OCI-LY1 (cell line): ENCODE data around the gene TRIM29.

Source experiments
- H2AFZ ChIP-seq: fragments of 200-600 bp; sonication (generic), shearing (Covaris generic); 2 replicates; pipeline ENCODE4 v1.6.0; 2014; ENCODE audit warnings: antibody characterized with exemption, mild to moderate bottlenecking, low read length
- H3F3A ChIP-seq: fragments of 200-600 bp; sonication (generic), shearing (Covaris generic); 2 replicates; pipeline ENCODE4 v1.6.0; 2014; ENCODE audit warnings: mild to moderate bottlenecking, antibody characterized with exemption, low read length, moderate library complexity; ENCODE audit not compliant: insufficient read depth
- H3K27ac ChIP-seq: fragments of 200-600 bp; sonication (generic); 2 replicates; pipeline ENCODE4 v1.5.1; 2014; ENCODE audit warnings: low read length, mixed run types, mild to moderate bottlenecking, low read depth; ENCODE audit not compliant: poor library complexity, severe bottlenecking
- H3K27me3 ChIP-seq: fragments of 200-600 bp; sonication (generic); 2 replicates; pipeline ENCODE4 v1.6.0; 2014; ENCODE audit warnings: antibody characterized with exemption, mild to moderate bottlenecking, low read length, moderate library complexity; ENCODE audit not compliant: insufficient read depth
- H3K36me3 ChIP-seq: fragments of 200-600 bp; sonication (generic); 2 replicates; pipeline ENCODE4 v1.6.1; 2014; ENCODE audit warnings: mild to moderate bottlenecking, antibody characterized with exemption, low read length, moderate library complexity, mixed read lengths; ENCODE audit not compliant: insufficient read depth
- H3K4me1 ChIP-seq: fragments of 200-600 bp; sonication (generic); 2 replicates; pipeline ENCODE4 v1.5.1; 2014; ENCODE audit warnings: mild to moderate bottlenecking, low read length, moderate library complexity; ENCODE audit not compliant: insufficient read depth, severe bottlenecking
- H3K4me2 ChIP-seq: fragments of 200-600 bp; sonication (generic), shearing (Covaris generic); 2 replicates; pipeline ENCODE4 v1.6.1; 2014; ENCODE audit warnings: low read length
- H3K4me3 ChIP-seq: fragments of 200-600 bp; sonication (generic); 2 replicates; pipeline ENCODE4 v1.5.1; 2014; ENCODE audit warnings: low read length, low read depth, mild to moderate bottlenecking, mixed read lengths; ENCODE audit not compliant: poor library complexity, severe bottlenecking
- H3K79me2 ChIP-seq: fragments of 200-600 bp; shearing (Covaris generic); 2 replicates; pipeline ENCODE4 v1.6.1; 2016; ENCODE audit warnings: mixed run types, low read length, mixed read lengths; ENCODE audit not compliant: insufficient read depth
- H3K9ac ChIP-seq: fragments of 200-600 bp; sonication (generic), shearing (Covaris generic); 2 replicates; pipeline ENCODE4 v1.6.1; 2014; ENCODE audit warnings: mild to moderate bottlenecking, low read length, mixed read lengths
- H3K9me2 ChIP-seq: fragments of 200-600 bp; sonication (generic), shearing (Covaris generic); 2 replicates; pipeline ENCODE4 v1.6.1; 2014; ENCODE audit warnings: low read depth, mild to moderate bottlenecking, low read length, mixed read lengths
- H3K9me3 ChIP-seq: fragments of 200-600 bp; shearing (Covaris generic); 2 replicates; pipeline ENCODE4 v1.6.1; 2014; ENCODE audit warnings: low read length, mixed read lengths
- H4K20me1 ChIP-seq: fragments of 200-600 bp; sonication (generic), shearing (Covaris generic); 2 replicates; pipeline ENCODE4 v1.6.0; 2016; ENCODE audit warnings: mild to moderate bottlenecking, low read length; ENCODE audit not compliant: insufficient read depth
- CTCF ChIP-seq: fragments of 200-600 bp; sonication (generic), shearing (Covaris generic); IDR thresholded peaks from 2 replicates; pipeline ENCODE4 v1.5.1; 2017; ENCODE audit warnings: mild to moderate bottlenecking, antibody characterized with exemption, low read length, moderate library complexity, mixed read lengths
- EZH2 ChIP-seq: fragments of 200-600 bp; sonication (generic), shearing (Covaris generic); IDR thresholded peaks from 2 replicates; pipeline ENCODE4 v1.8.0; 2017; ENCODE audit warnings: borderline replicate concordance, mixed run types, mild to moderate bottlenecking, antibody characterized with exemption, low read length, moderate library complexity, mixed read lengths

TRIM29 gene

GRCh38 chr11:120185706-120186455, 48.0 kb upstream of the TRIM29 start:
- H3K9me3 ChIP-seq = no peaks in the 10 kb centered on the region
- no peaks in the 10 kb centered on the region for H3K9me2 ChIP-seq
- no peak overlapping the region for H3K9ac ChIP-seq
- H3K4me1 ChIP-seq = no peaks in the 10 kb centered on the region
- H3K27ac ChIP-seq = no peak overlapping the region
- no peak overlapping the region for H3K4me2 ChIP-seq
- no peak overlapping the region for H3K4me3 ChIP-seq
- H3F3A ChIP-seq = no peaks in the 10 kb centered on the region
- no peaks in the 10 kb centered on the region for H3K36me3 ChIP-seq
- H3K27me3 ChIP-seq = no peaks in the 10 kb centered on the region
- H4K20me1 ChIP-seq = no peaks in the 10 kb centered on the region
- no peak overlapping the region for H2AFZ ChIP-seq
- no peaks in the 10 kb centered on the region for H3K79me2 ChIP-seq
- no peak for TF ChIP-seq EZH2
- TF ChIP-seq CTCF = no peak

- Histone ChIP-seq H3K4me3 (no peak overlapping the region), H3K9me2 (no peaks in the 10 kb centered on the region), H3K27ac (no peak overlapping the region), H3K9ac (no peak overlapping the region), H3K4me1 (no peaks in the 10 kb centered on the region), H3F3A (no peaks in the 10 kb centered on the region), H2AFZ (no peak overlapping the region), H4K20me1 (no peaks in the 10 kb centered on the region), H3K9me3 (no peaks in the 10 kb centered on the region), H3K79me2 (no peaks in the 10 kb centered on the region), H3K4me2 (no peak overlapping the region), H3K36me3 (no peaks in the 10 kb centered on the region), H3K27me3 (no peaks in the 10 kb centered on the region)
- TF ChIP-seq CTCF = no peak
- no peak for TF ChIP-seq EZH2
Observed at GRCh38 chr11:120184946-120185705, 47.2 kb upstream of the TRIM29 start.

GRCh38 chr11:120184371-120184945, 46.5 kb upstream of the TRIM29 start:
- no peaks in the 10 kb centered on the region for H3K9me2 ChIP-seq
- H3K27me3 ChIP-seq = no peaks in the 10 kb centered on the region
- H3K9me3 ChIP-seq = no peaks in the 10 kb centered on the region
- H3K79me2 ChIP-seq = no peaks in the 10 kb centered on the region
- no peak overlapping the region for H3K9ac ChIP-seq
- H3K4me2 ChIP-seq = no peak overlapping the region
- no peaks in the 10 kb centered on the region for H4K20me1 ChIP-seq
- no peak overlapping the region for H3K4me3 ChIP-seq
- H3K27ac ChIP-seq = no peak overlapping the region
- H3K36me3 ChIP-seq = no peaks in the 10 kb centered on the region
- no peaks in the 10 kb centered on the region for H3K4me1 ChIP-seq
- TF ChIP-seq CTCF = no peak
- no peak for TF ChIP-seq EZH2
- H3F3A ChIP-seq = no peaks in the 10 kb centered on the region
- no peak overlapping the region for H2AFZ ChIP-seq
